ENCODE results near the gene CTNNA2.

The CTNNA2 gene

GRCh38 chr2:79713131-79713785 is 200.4 kb downstream of the CTNNA2 start:
- no peak for DNase-seq (ENCODE audit: low read depth)

GRCh38 chr2:79714283-79714682 is 201.4 kb downstream of the CTNNA2 start:
- no peak for DNase-seq (ENCODE audit: low read depth)

- DNase-seq (ENCODE audit: low read depth) = no peak
Observed at GRCh38 chr2:79715338-79715737, 202.5 kb downstream of the CTNNA2 start.

GRCh38 chr2:79716266-79716665 is 203.4 kb downstream of the CTNNA2 start:
- DNase-seq (ENCODE audit: low read depth) = no peak

- DNase-seq (ENCODE audit: low read depth) = no peak
Observed at GRCh38 chr2:79717364-79718007, 204.6 kb downstream of the CTNNA2 start.

GRCh38 chr2:79721061-79721460 is 208.2 kb downstream of the CTNNA2 start:
- DNase-seq (ENCODE audit: low read depth) = no peak

- DNase-seq (ENCODE audit: low read depth) = no peak
Observed at GRCh38 chr2:79721966-79722365, 209.1 kb downstream of the CTNNA2 start.

GRCh38 chr2:79723830-79724229 is 211.0 kb downstream of the CTNNA2 start:
- DNase-seq (ENCODE audit: low read depth) = no peak

GRCh38 chr2:79729532-79729931 is 216.7 kb downstream of the CTNNA2 start:
- DNase-seq (ENCODE audit: low read depth) = no peak

GRCh38 chr2:79734518-79734917 is 221.7 kb downstream of the CTNNA2 start:
- no peak for DNase-seq (ENCODE audit: low read depth)

- DNase-seq (ENCODE audit: low read depth) = no peak
Observed at GRCh38 chr2:79740879-79741443, 228.1 kb downstream of the CTNNA2 start.

- no peak for DNase-seq (ENCODE audit: low read depth)
Observed at GRCh38 chr2:79750321-79750720, 237.5 kb downstream of the CTNNA2 start.

GRCh38 chr2:79757526-79757925 is 244.7 kb downstream of the CTNNA2 start:
- DNase-seq (ENCODE audit: low read depth) = no peak

- no peak for DNase-seq (ENCODE audit: low read depth)
Observed at GRCh38 chr2:79758042-79758441, 245.2 kb downstream of the CTNNA2 start.

- no peak for DNase-seq (ENCODE audit: low read depth)
Observed at GRCh38 chr2:79758749-79759282, 246.0 kb downstream of the CTNNA2 start.

GRCh38 chr2:79770926-79771325 is 258.1 kb downstream of the CTNNA2 start:
- no peak for DNase-seq (ENCODE audit: low read depth)

- no peak for DNase-seq (ENCODE audit: low read depth)
Observed at GRCh38 chr2:79771493-79771892, 258.6 kb downstream of the CTNNA2 start.

- DNase-seq (ENCODE audit: low read depth) = no peak
Observed at GRCh38 chr2:79774016-79774415, 261.2 kb downstream of the CTNNA2 start.

- no peak for DNase-seq (ENCODE audit: low read depth)
Observed at GRCh38 chr2:79776461-79776860, 263.6 kb downstream of the CTNNA2 start.

- DNase-seq (ENCODE audit: low read depth) = no peak
Observed at GRCh38 chr2:79780781-79781180, 267.9 kb downstream of the CTNNA2 start.

- no peak for DNase-seq (ENCODE audit: low read depth)
Observed at GRCh38 chr2:79782576-79783452, 270.0 kb downstream of the CTNNA2 start.

GRCh38 chr2:79788952-79789651 is 276.3 kb downstream of the CTNNA2 start:
- no peak for DNase-seq (ENCODE audit: low read depth)

Data from stimulated activated CD4-positive, alpha-beta T cell treated with anti-CD3 and anti-CD28 coated beads, Interleukin-2, amount 100 ng/mL, for 4 hours (primary cell).